NCI-H226 (cell line): Measurements from ENCODE around the gene OR6K3.

Source experiments
- DNase-seq: peaks from one replicate; pipeline ENCODE4 v3.0.0-alpha.2; 2015

Gene OR6K3

GRCh38 chr1:158686111-158687009 lies 34.2 kb downstream of the OR6K3 start, which contains the start of gene SPTA1:
TSS of gene SPTA1 (minus strand) at chr1:158686715. CDS start at chr1:158686517, 198 bp downstream.
- DNase-seq = no peak

GRCh38 chr1:158685085-158685484 lies 35.4 kb downstream of the OR6K3 start:
- no peak for DNase-seq

- no peak for DNase-seq
These were observed 38.9 kb downstream of the OR6K3 start for GRCh38 chr1:158681606-158682005.

- DNase-seq = no peak
These were observed 41.2 kb downstream of the OR6K3 start for GRCh38 chr1:158679289-158679688.

- DNase-seq = no peak
These were observed 44.8 kb downstream of the OR6K3 start for GRCh38 chr1:158675563-158676323.

- DNase-seq = no peak
These were observed 46.2 kb downstream of the OR6K3 start for GRCh38 chr1:158674302-158674701.
